A549 (cell line): ENCODE results near the gene PKDREJ. TPM values are rescaled to one million over a fixed set of nuclear protein-coding genes. Genes with fewer than 3 reads are reported as not detected.
"Not testable (repeated sequence)": the region's sequence is repeated elsewhere in the genome, so short reads cannot be mapped to it uniquely, and the experiment has no call there.

ENCODE experiments used
- ATAC-seq, 2 experiments: fragments of 200-7000 bp in 1 of 2; fragments of >200 bp in 1 of 2; cut with Nextera tagmentation in 1 of 2; cut with Tn5 transposase in 1 of 2; 3 replicates each; pipeline versions ENCODE4 v1.8.0 to v1.9.1; 2018 to 2020; ENCODE audit warnings: mild to moderate bottlenecking in 1 of 2, moderate library complexity in 1 of 2
- CTCF ChIA-PET: fragments of 300-600 bp; sonication (Branson Sonifier 250); formaldehyde crosslinking; extraction: SDS; loops from one replicate; lab custom pipeline; 2021; ENCODE audit warnings: antibody characterized with exemption, inconsistent platforms; lab: Yijun Ruan, JAX
- POLR2A ChIA-PET: fragments of 350-600 bp; formaldehyde crosslinking; extraction: SDS; loops from one replicate; lab custom pipeline; 2021; ENCODE audit warnings: antibody characterized with exemption, inconsistent platforms; lab: Yijun Ruan, JAX
- DNase-seq, 2 experiments: peaks; one replicate each; pipeline versions ENCODE4 v3.0.0 to v3.0.0-alpha.2; 2011 to 2016; ENCODE audit warnings: low read depth in 1 of 2, low spot score in 1 of 2
- FAIRE-seq: peaks from 2 replicates; lab custom pipeline; 2011; peaks lifted over from hg19 to GRCh38; lab: Jason Lieb, UNC
- H3K27ac ChIP-seq, 2 experiments: fragments of >200 bp; sonication (Bioruptor Twin); formaldehyde crosslinking; 3 replicates each; pipeline ENCODE4 v1.5.1; 2016 to 2017
- H3K4me1 ChIP-seq: fragments of >200 bp; sonication (Bioruptor Twin); formaldehyde crosslinking; 3 replicates; pipeline ENCODE4 v1.6.1; 2016
- H3K4me2 ChIP-seq: fragments of >200 bp; sonication (Bioruptor Twin); formaldehyde crosslinking; 3 replicates; pipeline ENCODE4 v1.6.1; 2016
- H3K4me3 ChIP-seq: fragments of >200 bp; sonication (Bioruptor Twin); formaldehyde crosslinking; 3 replicates; pipeline ENCODE4 v1.5.1; 2016
- H3K9me3 ChIP-seq: fragments of >200 bp; sonication (Bioruptor Twin); formaldehyde crosslinking; 3 replicates; pipeline ENCODE4 v1.6.1; 2016
- CBX8 ChIP-seq: fragments of 200-600 bp; sonication (generic); IDR thresholded peaks from 2 replicates; pipeline ENCODE4 v1.6.1; 2016
- CHD2 ChIP-seq: fragments of 150-350 bp; IDR thresholded peaks from 2 replicates; pipeline ENCODE4 v1.6.1; 2014; ENCODE audit warnings: low read length; ENCODE audit not compliant: partially characterized antibody
- HDAC2 ChIP-seq: fragments of 200-600 bp; sonication (generic); IDR thresholded peaks from 2 replicates; pipeline ENCODE4 v1.6.1; 2016
- HOXA7 ChIP-seq: fragments of 250-450 bp; sonication (Bioruptor Pico); IDR thresholded peaks from 2 replicates; pipeline ENCODE4 v1.5.0; 2020; ENCODE audit warnings: mild to moderate bottlenecking, moderate library complexity
- JUN ChIP-seq, 2 experiments: fragments of >200 bp; sonication (Bioruptor Twin); formaldehyde crosslinking; IDR thresholded peaks; 2 replicates in 1 of 2; 3 replicates in 1 of 2; pipeline ENCODE4 v1.6.1; 2016 to 2017
- KDM1A ChIP-seq: fragments of 200-600 bp; sonication (generic); IDR thresholded peaks from 2 replicates; pipeline ENCODE4 v1.6.1; 2016; ENCODE audit warnings: low read depth, mild to moderate bottlenecking
- KDM5A ChIP-seq: fragments of 200-600 bp; sonication (generic); IDR thresholded peaks from 2 replicates; pipeline ENCODE4 v1.6.1; 2016; ENCODE audit warnings: antibody characterized with exemption, mild to moderate bottlenecking
- MAZ ChIP-seq: fragments of 150-350 bp; IDR thresholded peaks from 2 replicates; pipeline ENCODE4 v1.6.1; 2014; ENCODE audit warnings: antibody characterized with exemption, low read depth, low read length, borderline replicate concordance
- MYC ChIP-seq: IDR thresholded peaks from 2 replicates; pipeline ENCODE4 v1.6.1; 2012; ENCODE audit warnings: mild to moderate bottlenecking, inconsistent platforms, low read length, improper control_type of control experiment, borderline replicate concordance
- NPAS2 ChIP-seq: fragments of 250-450 bp; sonication (Bioruptor Pico); IDR thresholded peaks from 2 replicates; pipeline ENCODE4 v1.8.0; 2022; ENCODE audit warnings: mild to moderate bottlenecking, moderate library complexity, borderline replicate concordance
- NR3C1 ChIP-seq: fragments of >200 bp; sonication (Bioruptor Twin); formaldehyde crosslinking; IDR thresholded peaks from 3 replicates; pipeline ENCODE4 v1.6.1; 2017
- PHF8 ChIP-seq: fragments of 200-600 bp; sonication (generic); IDR thresholded peaks from 2 replicates; pipeline ENCODE4 v1.6.1; 2016; ENCODE audit warnings: low read depth, mild to moderate bottlenecking, antibody characterized with exemption, moderate library complexity, borderline replicate concordance
- POLR2A ChIP-seq: IDR thresholded peaks from 2 replicates; pipeline ENCODE4 v1.6.1; 2012; ENCODE audit warnings: mild to moderate bottlenecking, low read length
- POLR2AphosphoS2 ChIP-seq: conservative IDR thresholded peaks from 2 replicates; pipeline ENCODE4 v1.6.1; 2012; ENCODE audit warnings: low read length, improper control_type of control experiment, inconsistent platforms
- RAD21 ChIP-seq, 2 experiments: fragments of >200 bp in 1 of 2; sonication (Bioruptor Twin) in 1 of 2; formaldehyde crosslinking in 1 of 2; IDR thresholded peaks in 1 of 2; conservative IDR thresholded peaks in 1 of 2; 2 replicates in 1 of 2; 3 replicates in 1 of 2; pipeline ENCODE4 v1.6.1; 2012 to 2018; ENCODE audit warnings: inconsistent platforms in 1 of 2
- RARB ChIP-seq: fragments of 250-450 bp; sonication (Bioruptor Pico); IDR thresholded peaks from 2 replicates; pipeline ENCODE4 v1.8.0; 2021; ENCODE audit warnings: mild to moderate bottlenecking, moderate library complexity
- RCOR1 ChIP-seq: fragments of 150-350 bp; IDR thresholded peaks from 2 replicates; pipeline ENCODE4 v1.6.1; 2014; ENCODE audit warnings: antibody characterized with exemption, low read length, low read depth
- RFX5 ChIP-seq: fragments of 450-650 bp; IDR thresholded peaks from 2 replicates; pipeline ENCODE4 v1.7.1; 2014; ENCODE audit warnings: antibody characterized with exemption, mild to moderate bottlenecking, moderate library complexity
- RNF2 ChIP-seq: fragments of 200-600 bp; sonication (generic); IDR thresholded peaks from 2 replicates; pipeline ENCODE4 v1.6.1; 2016; ENCODE audit warnings: low read depth, mild to moderate bottlenecking, antibody characterized with exemption, moderate library complexity, borderline replicate concordance
- SMC3 ChIP-seq: fragments of >200 bp; sonication (Bioruptor Twin); formaldehyde crosslinking; IDR thresholded peaks from 3 replicates; pipeline ENCODE4 v1.6.1; 2018; ENCODE audit warnings: inconsistent platforms
- TFCP2L1 ChIP-seq: fragments of 250-450 bp; sonication (Bioruptor Pico); IDR thresholded peaks from 2 replicates; pipeline ENCODE4 v1.5.0; 2021; ENCODE audit warnings: mild to moderate bottlenecking
- ZC3H11A ChIP-seq: fragments of 450-650 bp; IDR thresholded peaks from 2 replicates; pipeline ENCODE4 v1.6.1; 2014; ENCODE audit warnings: antibody characterized with exemption, mild to moderate bottlenecking
- ZFP36 ChIP-seq: fragments of 450-650 bp; IDR thresholded peaks from 2 replicates; pipeline ENCODE4 v1.6.1; 2014; ENCODE audit warnings: borderline replicate concordance; ENCODE audit not compliant: partially characterized antibody
- WGBS: methylation state at CpG from one replicate; pipeline ENCODE4 v1.1.6; 2017; ENCODE audit errors: missing lambda C conversion rate; 5-methylcytosine and 5-hydroxymethylcytosine counted together
- polyA plus RNA-seq, 4 experiments: library from polyadenylated mRNA; depleted of rRNA in 3 of 4; stranded (reverse); fragments of >200 nt; fragmentation: RNase III in 1 of 4; extraction: RNeasy Plus Mini Kit Qiagen cat#74134 plus additional on column Dnase treatment in 1 of 4; gene quantifications; 2 replicates in 3 of 4; 3 replicates in 1 of 4; pipeline ENCODE4 v1.2.3, GENCODE V29; 2011 to 2017
- TF ChIP-seq, protein P1 (sequence below): fragments of 250-450 bp; sonication (Bioruptor Pico); IDR thresholded peaks from 2 replicates; pipeline ENCODE4 v1.5.0; 2020; ENCODE audit warnings: low read depth, mild to moderate bottlenecking, moderate library complexity
- TF ChIP-seq, protein P2 (sequence below): IDR thresholded peaks from 2 replicates; pipeline ENCODE4 v1.6.1; 2012
- TF ChIP-seq, protein P3 (sequence below): fragments of >200 bp; sonication (Bioruptor Twin); formaldehyde crosslinking; IDR thresholded peaks from 3 replicates; pipeline ENCODE4 v1.5.1; 2016

The PKDREJ gene
- polyA plus RNA-seq, 2 of the 4 experiments (the other 2 are of a cell fraction) = not detected

DNA sequence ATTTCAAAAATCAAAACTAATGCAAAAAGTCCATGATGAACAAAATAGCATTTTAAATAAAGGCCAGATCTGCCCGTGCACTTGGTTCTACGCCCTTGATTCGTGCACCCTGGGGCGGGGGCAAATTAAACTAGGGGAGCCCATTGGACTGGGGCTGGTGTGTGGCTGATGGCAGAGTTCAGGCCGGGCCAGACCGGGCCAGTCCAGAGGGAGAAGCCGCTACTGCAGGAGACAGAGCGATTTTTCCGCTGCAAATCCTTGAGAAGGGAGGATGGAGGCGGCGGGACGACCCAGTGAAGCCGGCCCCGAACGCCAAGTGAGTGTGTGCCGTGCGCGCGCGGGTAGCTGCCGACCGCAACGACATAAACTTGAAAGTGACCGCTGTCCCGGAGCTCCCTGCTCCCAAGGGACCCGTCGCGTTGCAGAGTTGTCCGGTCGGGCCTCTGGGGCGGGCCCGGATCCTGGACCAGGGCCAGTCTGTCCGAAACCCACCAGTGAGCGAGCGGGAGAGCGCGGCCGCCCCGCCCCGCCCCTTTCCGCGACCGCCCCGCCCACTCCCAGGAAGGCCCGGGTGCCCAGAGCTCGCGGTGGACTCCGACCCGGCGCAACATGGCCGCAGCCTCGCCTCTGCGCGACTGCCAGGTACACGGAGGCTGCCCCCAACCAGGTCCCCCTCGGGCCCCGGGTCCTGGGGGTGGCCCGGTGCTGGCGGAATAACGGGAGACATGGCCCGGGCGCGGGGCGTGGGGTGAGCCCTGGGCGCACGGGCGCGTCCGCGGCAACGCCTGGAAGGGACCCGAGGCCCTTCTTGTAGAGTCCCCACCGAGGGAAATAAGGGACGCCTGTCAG is 4.5 kb upstream of the PKDREJ start, which contains the start of gene TTC38:
Gene TTC38, plus strand, starts transcription at position 578 of the 849 bp plus-strand sequence. Its CDS starts 32 bp downstream, at position 610.
- no peak for FAIRE-seq
- POLR2A ChIA-PET = interaction anchor here (0.6 to 1.2 kb wide), 6 partner anchors 8 to 183 kb away, joined by 3 to 6 read pairs (median 3); partner anchors contain the start of gene CDPF1
- peak; percentile 15 to 52; a peak in 2 of 5 replicates for TF ChIP-seq JUN (IDR thresholded peaks at IDR 0.05)
- TF ChIP-seq KDM5A = peak; percentile 38; the same call in 1 of the 2 replicates
- TF ChIP-seq POLR2A = peak; percentile 53
- no peak for TF ChIP-seq SMC3
- TF ChIP-seq POLR2AphosphoS2 = no peak
- TF ChIP-seq RCOR1 = no peak
- TF ChIP-seq, protein P1, sequence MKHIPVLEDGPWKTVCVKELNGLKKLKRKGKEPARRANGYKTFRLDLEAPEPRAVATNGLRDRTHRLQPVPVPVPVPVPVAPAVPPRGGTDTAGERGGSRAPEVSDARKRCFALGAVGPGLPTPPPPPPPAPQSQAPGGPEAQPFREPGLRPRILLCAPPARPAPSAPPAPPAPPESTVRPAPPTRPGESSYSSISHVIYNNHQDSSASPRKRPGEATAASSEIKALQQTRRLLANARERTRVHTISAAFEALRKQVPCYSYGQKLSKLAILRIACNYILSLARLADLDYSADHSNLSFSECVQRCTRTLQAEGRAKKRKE (CRISPR knock-in tag) = no peak
- peak; percentile 88 for TF ChIP-seq PHF8
- no peak for TF ChIP-seq NR3C1
- no peak for TF ChIP-seq RARB (CRISPR knock-in tag)
- TF ChIP-seq KDM1A = no peak
- TF ChIP-seq RFX5 = no peak
- TF ChIP-seq, protein P2, sequence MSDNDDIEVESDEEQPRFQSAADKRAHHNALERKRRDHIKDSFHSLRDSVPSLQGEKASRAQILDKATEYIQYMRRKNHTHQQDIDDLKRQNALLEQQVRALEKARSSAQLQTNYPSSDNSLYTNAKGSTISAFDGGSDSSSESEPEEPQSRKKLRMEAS = peak; percentile 35; the same call in 1 of the 2 replicates

DNA sequence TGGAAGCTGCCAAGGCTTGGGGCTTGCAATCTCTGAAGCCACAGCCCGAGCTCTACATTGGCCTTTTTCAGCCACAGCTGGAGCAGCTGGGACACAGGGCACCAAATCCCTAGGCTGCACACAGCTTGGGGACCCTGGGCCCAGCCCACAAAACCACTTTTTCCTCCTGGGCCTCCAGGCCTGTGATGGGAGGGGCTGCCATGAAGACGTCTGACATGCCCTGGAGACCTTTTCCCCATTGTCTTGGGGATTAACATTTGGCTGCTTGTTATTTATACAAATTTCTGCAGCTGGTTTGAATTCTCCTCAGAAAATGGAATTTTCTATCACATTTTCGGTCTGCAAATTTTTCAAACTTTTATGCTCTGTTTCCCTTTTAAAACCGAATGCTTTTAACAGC is 2.5 kb upstream of the PKDREJ start:
- WGBS = 76% methylated on average over 4 of the region's 4 CpGs
- H3K27ac ChIP-seq, H3K9me3 ChIP-seq, CTCF ChIA-PET, ATAC-seq, DNase-seq, FAIRE-seq, H3K4me3 ChIP-seq, POLR2A ChIA-PET, H3K4me2 ChIP-seq: not testable (repeated sequence)
- H3K4me1 ChIP-seq = peaks cover 18% of the 10 kb centered on the region; the same call in 1 of the 3 replicates
- peak; percentile 70 for TF ChIP-seq ZFP36

More for the DNA sequence above, 4.5 kb upstream of the PKDREJ start, which contains the start of gene TTC38:
- CTCF ChIA-PET = interaction anchor here (1.2 to 2.1 kb wide), 4 partner anchors 124 to 272 kb away, joined by 3 to 5 read pairs (median 4); no protein-coding TSS in a partner anchor
- peaks cover 6% of the 10 kb centered on the region; the same call in 1 of the 3 replicates for H3K9me3 ChIP-seq
- peak within 1 kb of the TSS; percentile 82 to 95 for H3K27ac ChIP-seq
- peak within 1 kb of the TSS; percentile 76 for H3K4me3 ChIP-seq
- peak; percentile 98 for ATAC-seq
- DNase-seq = peak; percentile 77 to 87
- H3K4me1 ChIP-seq = peaks cover 18% of the 10 kb centered on the region; the same call in 1 of the 3 replicates
- peak within 1 kb of the TSS; percentile 95 for H3K4me2 ChIP-seq
- 4% methylated on average over 8 of the region's 74 CpGs for WGBS

DNA sequence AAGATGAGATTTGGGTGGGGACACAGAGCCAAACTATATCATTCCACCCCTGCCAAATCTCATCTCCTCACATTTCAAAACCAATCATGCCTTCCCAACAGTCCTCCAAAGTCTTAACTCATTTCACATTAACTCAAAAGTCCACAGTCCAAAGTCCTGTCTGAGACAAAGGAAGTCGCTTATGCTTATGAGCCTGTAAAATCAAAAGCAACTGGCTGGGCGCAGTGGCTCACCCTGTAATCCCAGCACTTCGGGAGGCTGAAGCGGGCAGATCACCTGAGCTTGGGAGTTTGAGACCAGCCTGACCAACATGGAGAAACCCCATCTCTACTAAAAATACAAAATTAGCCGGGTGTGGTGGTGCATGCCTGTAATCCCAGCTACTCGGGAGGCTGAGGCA is 1.4 kb upstream of the PKDREJ start:
- ATAC-seq, CTCF ChIA-PET, DNase-seq, H3K4me2 ChIP-seq, H3K27ac ChIP-seq, H3K9me3 ChIP-seq, POLR2A ChIA-PET, H3K4me3 ChIP-seq, FAIRE-seq: not testable (repeated sequence)
- 90% methylated on average over 3 of the region's 6 CpGs for WGBS
- H3K4me1 ChIP-seq = peaks cover 18% of the 10 kb centered on the region; the same call in 1 of the 3 replicates

DNA sequence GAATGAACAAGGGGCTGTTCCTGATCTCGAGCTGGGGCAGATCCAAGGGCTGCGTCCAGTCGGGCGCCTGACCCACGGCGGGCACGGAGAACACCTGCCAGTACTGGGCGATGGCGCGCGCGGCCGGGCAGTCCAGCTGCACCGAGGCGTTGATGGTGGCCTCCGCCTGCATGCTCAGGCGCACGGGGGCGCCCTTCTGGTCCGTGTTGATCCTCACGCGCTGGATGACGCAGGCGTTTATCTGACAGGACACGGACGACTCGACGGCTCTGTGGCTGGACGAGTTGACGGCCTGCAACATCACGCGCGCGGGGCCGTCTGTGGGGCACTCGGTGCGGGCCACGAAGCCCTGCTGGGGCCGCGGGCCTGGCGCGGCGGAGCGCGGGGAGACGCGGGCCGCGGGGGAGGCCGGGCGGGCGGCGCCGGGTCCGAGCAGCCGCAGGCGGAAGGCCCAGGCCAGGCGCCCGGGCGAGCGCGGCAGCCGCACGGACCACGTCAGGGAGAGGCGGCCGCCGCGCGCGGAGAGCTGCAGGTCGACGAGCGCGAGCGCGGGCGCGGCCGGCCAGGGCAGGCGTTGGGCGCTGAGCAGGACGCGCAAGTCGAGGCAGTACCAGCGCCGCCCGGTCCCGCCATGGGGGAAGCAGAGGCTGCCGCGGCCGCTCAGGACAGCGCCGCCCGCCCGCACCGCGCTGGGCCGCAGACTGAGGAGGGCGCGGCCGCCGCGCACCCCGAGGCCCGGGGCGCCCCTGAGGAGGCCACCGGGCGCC is 511 bp downstream of the PKDREJ start:
- H3K4me1 ChIP-seq = peaks cover 5% of the 10 kb centered on the region; the same call in 1 of the 3 replicates
- H3K4me2 ChIP-seq = no peak overlapping the region
- ChIA-PET POLR2A (no interaction called here), CTCF (no interaction called here)
- H3K27ac ChIP-seq = no peak overlapping the region
- DNase-seq (no peak), FAIRE-seq (no peak), ATAC-seq (peak in 1 of 2 experiments; percentile 36; a peak in 1 of 6 replicates)
- WGBS = 73% methylated on average over 22 of the region's 109 CpGs
- no peak overlapping the region for H3K4me3 ChIP-seq
- H3K9me3 ChIP-seq = peaks cover 6% of the 10 kb centered on the region; the same call in 1 of the 3 replicates
- TF ChIP-seq ZC3H11A (no peak), RAD21 (conservative IDR thresholded peaks at IDR 0.05 in 1 of 2, IDR thresholded peaks at IDR 0.05 in 1 of 2) (no peak), RNF2 (no peak), NPAS2 (CRISPR knock-in tag) (no peak), HOXA7 (CRISPR knock-in tag) (no peak), MAZ (no peak), NR3C1 (no peak), TFCP2L1 (CRISPR knock-in tag) (no peak), MYC (no peak), CHD2 (no peak), RARB (CRISPR knock-in tag) (no peak), CBX8 (no peak), HDAC2 (no peak)
- TF ChIP-seq, protein P3, sequence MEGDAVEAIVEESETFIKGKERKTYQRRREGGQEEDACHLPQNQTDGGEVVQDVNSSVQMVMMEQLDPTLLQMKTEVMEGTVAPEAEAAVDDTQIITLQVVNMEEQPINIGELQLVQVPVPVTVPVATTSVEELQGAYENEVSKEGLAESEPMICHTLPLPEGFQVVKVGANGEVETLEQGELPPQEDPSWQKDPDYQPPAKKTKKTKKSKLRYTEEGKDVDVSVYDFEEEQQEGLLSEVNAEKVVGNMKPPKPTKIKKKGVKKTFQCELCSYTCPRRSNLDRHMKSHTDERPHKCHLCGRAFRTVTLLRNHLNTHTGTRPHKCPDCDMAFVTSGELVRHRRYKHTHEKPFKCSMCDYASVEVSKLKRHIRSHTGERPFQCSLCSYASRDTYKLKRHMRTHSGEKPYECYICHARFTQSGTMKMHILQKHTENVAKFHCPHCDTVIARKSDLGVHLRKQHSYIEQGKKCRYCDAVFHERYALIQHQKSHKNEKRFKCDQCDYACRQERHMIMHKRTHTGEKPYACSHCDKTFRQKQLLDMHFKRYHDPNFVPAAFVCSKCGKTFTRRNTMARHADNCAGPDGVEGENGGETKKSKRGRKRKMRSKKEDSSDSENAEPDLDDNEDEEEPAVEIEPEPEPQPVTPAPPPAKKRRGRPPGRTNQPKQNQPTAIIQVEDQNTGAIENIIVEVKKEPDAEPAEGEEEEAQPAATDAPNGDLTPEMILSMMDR = no peak
